ENCODE data around the gene XYLT1. TPM values are rescaled to one million over a fixed set of nuclear protein-coding genes. Genes with fewer than 3 reads are reported as not detected.
A peak's percentile ranks its signal among the peaks of the same experiment; 100 is the strongest.

XYLT1 gene
- total RNA-seq, 2 donors from 2014 or later = 32.4 to 33.1 TPM

GRCh38 chr16:17215306-17215705, 255.5 kb downstream of the XYLT1 start:
- intact Hi-C loops (cut with DNase I) = no loop called here
- no peak for DNase-seq (ENCODE audit: low spot score)

GRCh38 chr16:17213974-17214373, 256.8 kb downstream of the XYLT1 start:
- intact Hi-C loops (cut with DNase I) = no loop called here

GRCh38 chr16:17213025-17213424, 257.7 kb downstream of the XYLT1 start:
- no peak for DNase-seq (ENCODE audit: low spot score)
- intact Hi-C loops (cut with DNase I) = no loop called here

More at GRCh38 chr16:17213974-17214373, 256.8 kb downstream of the XYLT1 start:
- no peak for DNase-seq (ENCODE audit: low spot score)

GRCh38 chr16:17212606-17213005, 258.2 kb downstream of the XYLT1 start:
- DNase-seq (ENCODE audit: low spot score) = no peak
- intact Hi-C loops (cut with DNase I) = no loop called here

GRCh38 chr16:17211797-17212196, 259.0 kb downstream of the XYLT1 start:
- intact Hi-C loops (cut with DNase I) = no loop called here
- DNase-seq (ENCODE audit: low spot score) = no peak

- intact Hi-C loops (cut with DNase I) = no loop called here
- DNase-seq (ENCODE audit: low spot score) = no peak
Observed at GRCh38 chr16:17206712-17207111, 264.0 kb downstream of the XYLT1 start.

GRCh38 chr16:17205279-17206211, 265.2 kb downstream of the XYLT1 start:
- DNase-seq (ENCODE audit: low spot score) = no peak
- intact Hi-C loops (cut with DNase I) = no loop called here

GRCh38 chr16:17204644-17205043, 266.1 kb downstream of the XYLT1 start:
- DNase-seq (ENCODE audit: low spot score) = no peak

GRCh38 chr16:17204206-17204605, 266.6 kb downstream of the XYLT1 start:
- intact Hi-C loops (cut with DNase I) = no loop called here
- no peak for DNase-seq (ENCODE audit: low spot score)

More at GRCh38 chr16:17204644-17205043, 266.1 kb downstream of the XYLT1 start:
- intact Hi-C loops (cut with DNase I) = no loop called here

GRCh38 chr16:17203424-17203823, 267.3 kb downstream of the XYLT1 start:
- no peak for DNase-seq (ENCODE audit: low spot score)

GRCh38 chr16:17199135-17199534, 271.6 kb downstream of the XYLT1 start:
- no peak for DNase-seq (ENCODE audit: low spot score)
- intact Hi-C loops (cut with DNase I) = no loop called here

More at GRCh38 chr16:17203424-17203823, 267.3 kb downstream of the XYLT1 start:
- intact Hi-C loops (cut with DNase I) = no loop called here

- intact Hi-C loops (cut with DNase I) = no loop called here
- no peak for DNase-seq (ENCODE audit: low spot score)
Observed at GRCh38 chr16:17196526-17196925, 274.2 kb downstream of the XYLT1 start.

- peak; percentile 87 for DNase-seq (ENCODE audit: low spot score)
Observed at GRCh38 chr16:17194190-17194780, 276.5 kb downstream of the XYLT1 start.

GRCh38 chr16:17193566-17194100, 277.1 kb downstream of the XYLT1 start:
- no peak for DNase-seq (ENCODE audit: low spot score)
- intact Hi-C loops (cut with DNase I) = no loop called here

More at GRCh38 chr16:17194190-17194780, 276.5 kb downstream of the XYLT1 start:
- intact Hi-C loops (cut with DNase I) = no loop called here

GRCh38 chr16:17184026-17184425, 286.7 kb downstream of the XYLT1 start:
- intact Hi-C loops (cut with DNase I) = no loop called here
- DNase-seq (ENCODE audit: low spot score) = no peak

- intact Hi-C loops (cut with DNase I) = no loop called here
Observed at GRCh38 chr16:17177959-17178905, 292.5 kb downstream of the XYLT1 start.

GRCh38 chr16:17177242-17177958, 293.4 kb downstream of the XYLT1 start:
- DNase-seq (ENCODE audit: low spot score) = no peak
- intact Hi-C loops (cut with DNase I) = no loop called here

More at GRCh38 chr16:17177959-17178905, 292.5 kb downstream of the XYLT1 start:
- no peak for DNase-seq (ENCODE audit: low spot score)

- DNase-seq (ENCODE audit: low spot score) = no peak
- intact Hi-C loops (cut with DNase I) = no loop called here
Observed at GRCh38 chr16:17176199-17176598, 294.6 kb downstream of the XYLT1 start.
